HL-60/S4 (cell line): Measurements from ENCODE around the gene RPL36AL.
"Not testable (repeated sequence)": the region's sequence is repeated elsewhere in the genome, so short reads cannot be mapped to it uniquely, and the experiment has no call there.

Source experiments
- in situ Hi-C: fragments of 300-500 bp; cut with MboI; formaldehyde crosslinking; loops from 2 replicates; pipeline ENCODE4 v1.14.3; 2022; ENCODE audit warnings: low sequenced_read_pairs

Gene RPL36AL

GRCh38 chr14:49620182-49621113 lies at the start of gene RPL36AL, which contains the start of gene MGAT2:
Gene RPL36AL (minus strand): TSS chr14:49620626. CDS start chr14:49619104, 1,522 bp downstream.
Gene MGAT2 (plus strand): TSS chr14:49620799. CDS start chr14:49621269, 470 bp downstream.
- in situ Hi-C loops: no loop called here

- in situ Hi-C loops: no loop called here
Observed at GRCh38 chr14:49659526-49660455, 39.4 kb upstream of the RPL36AL start.

GRCh38 chr14:49657500-49657899 lies 37.1 kb upstream of the RPL36AL start:
- in situ Hi-C loops: not testable (repeated sequence)

GRCh38 chr14:49654511-49654910 lies 34.1 kb upstream of the RPL36AL start:
- in situ Hi-C loops: no loop called here

- in situ Hi-C loops: no loop called here
Observed at GRCh38 chr14:49653508-49653907, 33.1 kb upstream of the RPL36AL start.

- in situ Hi-C loops: loop anchor here (25.0 kb wide), 1 partner anchor 470 kb away; the partner anchor contains the start of gene VCPKMT
Observed at GRCh38 chr14:49642163-49642562, 21.7 kb upstream of the RPL36AL start.

GRCh38 chr14:49641697-49642129 lies 21.3 kb upstream of the RPL36AL start:
- in situ Hi-C loops: loop anchor here (25.0 kb wide), 1 partner anchor 471 kb away; the partner anchor contains the start of gene VCPKMT

GRCh38 chr14:49640540-49641417 lies 20.4 kb upstream of the RPL36AL start:
- in situ Hi-C loops: loop anchor here (25.0 kb wide), 1 partner anchor 472 kb away; the partner anchor contains the start of gene VCPKMT

GRCh38 chr14:49637534-49638078 lies 17.2 kb upstream of the RPL36AL start:
- in situ Hi-C loops: loop anchor here (25.0 kb wide), 1 partner anchor 475 kb away; the partner anchor contains the start of gene VCPKMT

GRCh38 chr14:49636866-49637265 lies 16.4 kb upstream of the RPL36AL start:
- in situ Hi-C loops: loop anchor here (25.0 kb wide), 1 partner anchor 475 kb away; the partner anchor contains the start of gene VCPKMT

- in situ Hi-C loops: loop anchor here (25.0 kb wide), 1 partner anchor 478 kb away; the partner anchor contains the start of gene VCPKMT
Observed at GRCh38 chr14:49634547-49635334, 14.3 kb upstream of the RPL36AL start, which contains the start of gene DNAAF2. Gene DNAAF2 (minus strand): TSS chr14:49635244. CDS start chr14:49635149, 95 bp downstream.

- in situ Hi-C loops: loop anchor here (25.0 kb wide), 1 partner anchor 478 kb away; the partner anchor contains the start of gene VCPKMT
Observed at GRCh38 chr14:49633640-49634546, 13.5 kb upstream of the RPL36AL start.

GRCh38 chr14:49623941-49624839 lies 3.8 kb upstream of the RPL36AL start:
- in situ Hi-C loops: no loop called here

GRCh38 chr14:49623387-49623786 lies 3.0 kb upstream of the RPL36AL start:
- in situ Hi-C loops: no loop called here

GRCh38 chr14:49622022-49622607 lies 1.7 kb upstream of the RPL36AL start:
- in situ Hi-C loops: no loop called here
